ENCODE data around the gene GPR132.
"Not testable (repeated sequence)": the region's sequence is repeated elsewhere in the genome, so short reads cannot be mapped to it uniquely, and the experiment has no call there.

DNA sequence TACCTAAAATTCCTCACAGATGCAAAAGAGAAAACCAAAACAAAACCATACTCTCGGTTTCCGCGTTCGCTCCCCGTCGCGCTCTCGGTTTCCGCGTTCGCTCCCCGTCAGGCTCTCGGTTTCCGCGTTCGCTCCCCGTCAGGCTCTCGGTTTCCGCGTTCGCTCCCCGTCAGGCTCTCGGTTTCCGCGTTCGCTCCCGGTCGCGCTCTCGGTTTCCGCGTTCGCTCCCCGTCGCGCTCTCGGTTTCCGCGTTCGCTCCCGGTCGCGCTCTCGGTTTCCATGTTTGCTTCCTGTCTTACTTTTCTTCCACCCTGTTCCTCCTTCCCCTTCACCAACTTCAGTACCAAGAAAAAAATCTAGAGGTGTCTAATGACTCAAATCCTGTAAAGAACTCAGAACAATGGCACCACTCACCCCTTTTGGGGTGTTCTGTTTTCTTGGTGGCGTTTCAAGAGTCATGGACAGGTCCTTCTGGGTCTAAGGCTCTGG lies 31.8 kb downstream of the GPR132 start:
- not testable (repeated sequence) for TF ChIP-seq CTCF (IDR thresholded peaks at IDR 0.05); EZH2 (IDR thresholded peaks at IDR 0.05; ENCODE audit: borderline replicate concordance, insufficient read depth, low read depth, low read length, poor library complexity, severe bottlenecking)
